Choroid plexus epithelial cell (primary cell): Measurements from ENCODE around the gene SF3B6.
A peak's percentile ranks its signal among the peaks of the same experiment; 100 is the strongest.
"Not testable (repeated sequence)": the region's sequence is repeated elsewhere in the genome, so short reads cannot be mapped to it uniquely, and the experiment has no call there.

ENCODE experiments used
- DNase-seq: peaks from one replicate; pipeline ENCODE4 v3.0.0-alpha.2; 2010; ENCODE audit warnings: low read depth
- H3K4me3 ChIP-seq: 2 replicates; pipeline ENCODE4 v1.5.1; 2011; ENCODE audit warnings: low read depth, mild to moderate bottlenecking, control low read depth, low read length, moderate library complexity
- CTCF ChIP-seq: conservative IDR thresholded peaks from 2 replicates; pipeline ENCODE4 v1.5.1; 2011; ENCODE audit warnings: low read depth, mild to moderate bottlenecking, control low read depth, inconsistent platforms, low read length, moderate library complexity

The SF3B6 gene

GRCh38 chr2:24117902-24118301 is 41.8 kb upstream of the SF3B6 start:
- no peak overlapping the region for H3K4me3 ChIP-seq
- no peak for DNase-seq
- no peak for TF ChIP-seq CTCF

GRCh38 chr2:24115057-24115456 is 38.9 kb upstream of the SF3B6 start:
- DNase-seq: peak; percentile 36
- H3K4me3 ChIP-seq: no peak overlapping the region
- TF ChIP-seq CTCF: no peak

GRCh38 chr2:24111407-24111901 is 35.3 kb upstream of the SF3B6 start:
- peak; percentile 50 for DNase-seq
- no peak overlapping the region for H3K4me3 ChIP-seq
- TF ChIP-seq CTCF: no peak

- no peak for TF ChIP-seq CTCF
- DNase-seq: no peak
- H3K4me3 ChIP-seq: no peak overlapping the region
These were observed 34.7 kb upstream of the SF3B6 start for GRCh38 chr2:24110660-24111303.

GRCh38 chr2:24109431-24109830 is 33.3 kb upstream of the SF3B6 start:
- not testable (repeated sequence) for DNase-seq, H3K4me3 ChIP-seq

GRCh38 chr2:24107336-24107735 is 31.2 kb upstream of the SF3B6 start:
- no peak overlapping the region for H3K4me3 ChIP-seq
- no peak for DNase-seq
- no peak for TF ChIP-seq CTCF

GRCh38 chr2:24106786-24107185 is 30.7 kb upstream of the SF3B6 start:
- DNase-seq: no peak
- no peak overlapping the region for H3K4me3 ChIP-seq
- no peak for TF ChIP-seq CTCF
